Ishikawa (cell line): ENCODE results near the gene CACNA1G.

ENCODE experiments used
- CEBPB ChIP-seq: IDR thresholded peaks from 2 replicates; pipeline ENCODE4 v1.6.1; 2012
- CREB1 ChIP-seq: IDR thresholded peaks from 2 replicates; pipeline ENCODE4 v1.6.1; 2012; ENCODE audit warnings: low read depth
- EGR1 ChIP-seq: IDR thresholded peaks from 2 replicates; pipeline ENCODE4 v1.6.1; 2012
- EP300 ChIP-seq: IDR thresholded peaks from 2 replicates; pipeline ENCODE4 v1.6.1; 2012; ENCODE audit warnings: borderline replicate concordance
- FOXM1 ChIP-seq: IDR thresholded peaks from 2 replicates; pipeline ENCODE4 v1.6.1; 2012; ENCODE audit warnings: low read depth, borderline replicate concordance
- NFIC ChIP-seq: IDR thresholded peaks from 2 replicates; pipeline ENCODE4 v1.6.1; 2012
- RAD21 ChIP-seq: IDR thresholded peaks from 2 replicates; pipeline ENCODE4 v1.6.1; 2012; ENCODE audit warnings: low read depth
- REST ChIP-seq: IDR thresholded peaks from 2 replicates; pipeline ENCODE4 v1.6.1; 2012; ENCODE audit warnings: low read depth, mild to moderate bottlenecking
- TAF1 ChIP-seq: IDR thresholded peaks from 2 replicates; pipeline ENCODE4 v1.6.1; 2012; ENCODE audit warnings: low read depth, mild to moderate bottlenecking
- TCF12 ChIP-seq: IDR thresholded peaks from 2 replicates; pipeline ENCODE4 v1.6.1; 2012; ENCODE audit warnings: low read depth
- TEAD4 ChIP-seq: IDR thresholded peaks from 2 replicates; pipeline ENCODE4 v1.6.1; 2012
- YY1 ChIP-seq: IDR thresholded peaks from 2 replicates; pipeline ENCODE4 v1.6.1; 2012; ENCODE audit warnings: low read depth
- ZBTB7A ChIP-seq: IDR thresholded peaks from 2 replicates; pipeline ENCODE4 v1.6.1; 2012; ENCODE audit warnings: low read depth
- TF ChIP-seq, protein P1 (sequence below): IDR thresholded peaks from 2 replicates; pipeline ENCODE4 v1.6.1; 2012
- TF ChIP-seq, protein P2 (sequence below): IDR thresholded peaks from 2 replicates; pipeline ENCODE4 v1.6.1; 2012

The CACNA1G gene

DNA sequence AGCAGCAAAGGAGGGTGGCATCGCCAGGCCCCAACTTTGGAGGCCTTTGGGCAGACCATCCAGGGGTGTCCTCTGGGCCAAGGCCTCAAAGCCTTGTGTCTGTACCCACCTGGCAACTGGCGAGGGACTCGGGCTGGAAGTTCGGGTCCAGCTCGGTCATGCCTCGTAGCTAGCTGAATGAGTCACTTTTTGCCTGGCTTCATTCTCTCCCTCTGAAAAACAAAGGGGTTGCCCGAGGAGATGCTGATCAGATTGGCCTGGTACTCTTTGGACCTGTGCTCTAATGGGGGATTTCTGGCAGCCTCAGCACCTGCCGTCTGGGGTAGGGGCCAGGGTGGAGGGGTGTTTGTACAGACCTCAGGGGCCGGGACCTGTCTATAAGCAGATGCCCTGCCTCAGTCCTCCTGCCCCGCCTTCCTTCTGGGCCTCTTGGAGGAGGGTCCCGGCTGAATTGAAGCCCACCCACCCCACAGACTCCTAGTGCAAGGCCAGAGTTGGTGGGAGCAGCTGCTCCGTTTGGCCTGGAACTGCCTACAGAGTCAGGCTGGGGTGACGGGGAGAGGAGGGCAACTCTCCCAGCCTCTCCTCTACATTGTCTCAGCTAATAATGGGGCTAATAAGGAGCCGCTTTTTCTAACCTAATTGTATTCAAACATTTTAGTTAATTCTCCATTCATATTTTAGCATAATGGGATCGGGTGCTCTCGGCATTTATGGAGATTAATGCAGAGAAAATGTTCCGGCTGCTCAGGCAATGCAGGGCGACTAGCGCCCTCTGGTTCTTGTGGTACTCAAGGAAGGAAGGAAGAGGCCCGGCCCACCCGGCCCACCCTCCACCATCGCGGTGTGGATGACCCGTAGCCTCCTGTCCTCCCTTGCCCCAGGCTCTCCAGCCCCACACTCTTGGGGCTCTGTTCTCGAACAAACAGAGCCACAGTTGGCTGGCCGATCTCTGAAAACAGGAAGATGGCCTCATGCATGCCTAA lies 52.8 kb downstream of the CACNA1G start:
- no peak for TF ChIP-seq RAD21
- no peak for TF ChIP-seq EP300
- no peak for TF ChIP-seq YY1
- TF ChIP-seq EGR1, result no peak
- no peak for TF ChIP-seq TAF1
- TF ChIP-seq, protein P1, sequence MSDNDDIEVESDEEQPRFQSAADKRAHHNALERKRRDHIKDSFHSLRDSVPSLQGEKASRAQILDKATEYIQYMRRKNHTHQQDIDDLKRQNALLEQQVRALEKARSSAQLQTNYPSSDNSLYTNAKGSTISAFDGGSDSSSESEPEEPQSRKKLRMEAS, result no peak
- TF ChIP-seq TCF12, result no peak
- TF ChIP-seq NFIC, result no peak
- no peak for TF ChIP-seq REST
- TF ChIP-seq TEAD4, result no peak
- no peak for TF ChIP-seq FOXM1
- TF ChIP-seq ZBTB7A, result no peak
- TF ChIP-seq CEBPB, result no peak
- TF ChIP-seq, protein P2, sequence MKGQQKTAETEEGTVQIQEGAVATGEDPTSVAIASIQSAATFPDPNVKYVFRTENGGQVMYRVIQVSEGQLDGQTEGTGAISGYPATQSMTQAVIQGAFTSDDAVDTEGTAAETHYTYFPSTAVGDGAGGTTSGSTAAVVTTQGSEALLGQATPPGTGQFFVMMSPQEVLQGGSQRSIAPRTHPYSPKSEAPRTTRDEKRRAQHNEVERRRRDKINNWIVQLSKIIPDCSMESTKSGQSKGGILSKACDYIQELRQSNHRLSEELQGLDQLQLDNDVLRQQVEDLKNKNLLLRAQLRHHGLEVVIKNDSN, result no peak
- no peak for TF ChIP-seq CREB1

DNA sequence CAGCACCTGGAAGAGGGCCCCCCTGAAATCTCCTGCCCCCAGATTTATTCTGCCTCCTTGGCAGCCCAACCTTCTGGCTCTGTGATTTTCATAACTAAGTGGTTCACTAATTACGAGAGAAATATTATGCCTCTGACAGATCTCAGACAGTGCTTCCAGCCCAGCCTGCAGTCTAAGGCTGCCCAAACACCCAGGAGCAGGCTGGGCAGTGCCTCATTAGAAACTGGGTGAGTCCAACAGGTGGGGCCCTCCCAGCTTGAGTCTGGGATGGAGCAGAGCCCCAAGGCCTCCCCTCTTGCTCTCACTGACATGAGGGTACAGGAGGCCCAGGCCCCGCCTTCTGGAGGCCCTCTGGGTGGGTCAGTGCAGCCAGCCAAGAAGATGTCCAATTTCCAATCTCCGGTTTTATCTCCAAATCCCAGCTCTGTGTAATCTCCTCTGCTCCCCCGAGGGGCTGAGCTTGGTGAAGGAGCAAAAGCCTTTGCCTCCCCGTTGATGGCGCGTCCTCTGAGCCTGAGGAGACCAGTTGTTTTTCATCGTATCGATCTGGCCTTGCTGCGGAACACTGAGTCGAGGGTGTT lies 54.0 kb downstream of the CACNA1G start:
- TF ChIP-seq RAD21, result no peak
- no peak for TF ChIP-seq EGR1
- no peak for TF ChIP-seq YY1
- TF ChIP-seq, protein P1, result no peak
- TF ChIP-seq CREB1, result no peak
- TF ChIP-seq REST, result no peak
- TF ChIP-seq, protein P2, result no peak
- no peak for TF ChIP-seq EP300
- TF ChIP-seq FOXM1, result no peak
- no peak for TF ChIP-seq TEAD4
- no peak for TF ChIP-seq TAF1
- no peak for TF ChIP-seq ZBTB7A
- no peak for TF ChIP-seq TCF12

- TF ChIP-seq NFIC (no peak), TCF12 (no peak)
These were observed 55.3 kb downstream of the CACNA1G start for GRCh38 chr17:50615828-50616227.

DNA sequence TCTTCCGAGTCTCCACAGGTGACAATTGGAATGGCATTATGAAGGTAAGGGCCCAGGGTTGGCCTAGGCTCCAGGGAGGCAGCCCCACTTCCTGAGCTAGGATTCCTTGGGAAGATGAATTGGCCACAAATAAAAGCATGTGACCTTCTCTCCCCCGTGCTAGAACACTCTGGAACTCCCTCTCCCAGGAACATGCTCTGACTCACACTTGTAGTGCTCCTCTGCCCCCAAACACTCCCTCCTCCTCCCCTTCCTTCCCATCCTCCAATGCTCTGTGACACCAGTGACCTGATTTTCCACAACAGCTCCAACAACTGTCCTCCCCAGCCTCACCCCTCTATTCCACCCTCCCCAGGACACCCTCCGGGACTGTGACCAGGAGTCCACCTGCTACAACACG lies 57.8 kb downstream of the CACNA1G start:
- TF ChIP-seq ZBTB7A (no peak), RAD21 (no peak), YY1 (no peak), EGR1 (no peak), FOXM1 (no peak), CREB1 (no peak), EP300 (no peak), TAF1 (no peak), TEAD4 (no peak), TCF12 (no peak), REST (no peak), NFIC (no peak), CEBPB (no peak)
- TF ChIP-seq, protein P1, result no peak
- TF ChIP-seq, protein P2, result no peak
